Calu3 (cell line): ENCODE results near the gene SLC9A3. TPM values are rescaled to one million over a fixed set of nuclear protein-coding genes. Genes with fewer than 3 reads are reported as not detected.

Source experiments
- BruUV-seq: library from RNA; stranded (reverse); fragments of 400-500 nt; replicated peaks from 2 replicates; lab custom pipeline; 2021; lab: Mats Ljungman, UMichigan
- CTCF ChIA-PET: fragments of 300-600 bp; sonication (Branson Sonifier 250); formaldehyde crosslinking; loops from one replicate; lab custom pipeline; 2022; ENCODE audit warnings: antibody characterized with exemption; lab: Charles Lee
- DNase-seq: peaks from one replicate; pipeline ENCODE4 v3.0.0; 2022
- H3K27ac Mint-ChIP-seq: one replicate; pipeline ENCODE4 v1.8.0; 2022; ENCODE audit warnings: mixed read lengths; ENCODE audit not compliant: unreplicated experiment
- H3K27me3 Mint-ChIP-seq: one replicate; pipeline ENCODE4 v1.8.0; 2022; ENCODE audit warnings: mixed read lengths; ENCODE audit not compliant: unreplicated experiment
- H3K36me3 Mint-ChIP-seq: one replicate; pipeline ENCODE4 v1.8.0; 2022; ENCODE audit warnings: mild to moderate bottlenecking, moderate library complexity, mixed read lengths; ENCODE audit not compliant: insufficient read depth, unreplicated experiment
- H3K4me1 Mint-ChIP-seq: one replicate; pipeline ENCODE4 v1.8.0; 2022; ENCODE audit warnings: mild to moderate bottlenecking, low read depth, mixed read lengths; ENCODE audit not compliant: unreplicated experiment
- H3K4me3 Mint-ChIP-seq: one replicate; pipeline ENCODE4 v1.8.0; 2022; ENCODE audit warnings: mild to moderate bottlenecking, low read depth, moderate library complexity, mixed read lengths; ENCODE audit not compliant: unreplicated experiment
- H3K9me3 Mint-ChIP-seq: one replicate; pipeline ENCODE4 v1.8.0; 2022; ENCODE audit warnings: low read depth, mixed read lengths; ENCODE audit not compliant: unreplicated experiment
- CTCF ChIP-seq: fragments of 200-600 bp; IDR thresholded peaks from one replicate; pipeline ENCODE4 v1.8.0; 2022; ENCODE audit warnings: antibody characterized with exemption; ENCODE audit not compliant: unreplicated experiment
- intact Hi-C: fragments of 100-400 bp; cut with micrococcal nuclease; formaldehyde crosslinking; loops from one replicate; pipeline ENCODE4 v1.10.0; 2022; ENCODE audit not compliant: unreplicated experiment
- total RNA-seq: library from RNA; stranded (reverse); gene quantifications from 2 replicates; pipeline ENCODE4 v1.2.3, GENCODE V29; 2022

The SLC9A3 gene
- total RNA-seq, 1 experiment from 2014 or later: 1.1 TPM

- no peak for TF ChIP-seq CTCF
- no peaks in the 10 kb centered on the region for H3K4me1 Mint-ChIP-seq
- peaks cover 17% of the 10 kb centered on the region for H3K27me3 Mint-ChIP-seq
- DNase-seq: peak; percentile 22
- BruUV-seq: no TSS peak
- peaks cover 7% of the 10 kb centered on the region for H3K9me3 Mint-ChIP-seq
- H3K36me3 Mint-ChIP-seq: no peaks in the 10 kb centered on the region
- H3K4me3 Mint-ChIP-seq: no peak overlapping the region
- CTCF ChIA-PET: interaction anchor here (0.8 to 1.6 kb wide), 3 partner anchors 88 to 237 kb away, joined by 3 to 5 read pairs (median 4); no protein-coding TSS in a partner anchor
- intact Hi-C loops: no loop called here
- H3K27ac Mint-ChIP-seq: no peak overlapping the region
Observed at GRCh38 chr5:425714-426113, 98.5 kb downstream of the SLC9A3 start.

GRCh38 chr5:424301-425110 is 99.7 kb downstream of the SLC9A3 start:
- no TSS peak for BruUV-seq
- CTCF ChIA-PET: interaction anchor here (1.6 kb wide), 1 partner anchor 236 kb away, joined by 4 read pairs; no protein-coding TSS in a partner anchor
- Mint-ChIP-seq H3K27ac (no peak overlapping the region), H3K4me3 (no peak overlapping the region), H3K4me1 (no peaks in the 10 kb centered on the region), H3K27me3 (peaks cover 17% of the 10 kb centered on the region), H3K9me3 (peaks cover 7% of the 10 kb centered on the region), H3K36me3 (no peaks in the 10 kb centered on the region)
- no peak for TF ChIP-seq CTCF
- no peak for DNase-seq
- intact Hi-C loops: no loop called here

DNA sequence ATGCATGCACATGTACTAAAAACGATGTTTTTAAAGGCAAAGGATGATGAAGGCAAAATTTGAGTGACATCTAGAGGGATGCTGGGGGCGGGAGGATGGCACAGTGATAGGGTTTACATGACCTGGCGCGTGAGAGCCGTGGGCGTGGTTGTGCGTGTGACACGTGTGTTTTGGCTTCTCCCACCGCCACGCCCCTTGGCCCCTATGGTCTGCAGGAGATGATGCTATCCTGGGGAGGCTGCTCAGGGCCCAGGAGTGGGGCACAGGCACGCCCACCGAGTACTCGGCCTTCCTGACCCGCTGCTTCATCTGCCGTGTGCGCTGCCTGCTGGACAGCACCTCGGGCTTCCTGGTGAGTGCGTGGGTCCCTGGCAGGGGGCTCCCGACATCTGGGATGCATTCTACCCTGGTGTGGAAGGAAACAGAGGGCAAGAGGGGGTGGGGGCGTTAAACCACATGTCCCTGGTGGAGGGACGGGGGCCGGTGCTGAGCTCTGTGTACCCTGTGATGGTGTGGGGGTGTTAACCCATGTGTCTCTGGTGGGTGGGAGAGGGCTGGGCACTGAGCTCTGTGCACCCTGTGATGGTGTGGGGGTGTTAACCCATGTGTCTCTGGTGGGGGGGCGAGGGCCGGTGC is 100.5 kb downstream of the SLC9A3 start:
- H3K27me3 Mint-ChIP-seq: peaks cover 17% of the 10 kb centered on the region
- H3K4me1 Mint-ChIP-seq: no peaks in the 10 kb centered on the region
- BruUV-seq: no TSS peak
- DNase-seq: no peak
- intact Hi-C loops: no loop called here
- H3K36me3 Mint-ChIP-seq: no peaks in the 10 kb centered on the region
- peaks cover 7% of the 10 kb centered on the region for H3K9me3 Mint-ChIP-seq
- TF ChIP-seq CTCF: no peak
- no peak overlapping the region for H3K4me3 Mint-ChIP-seq
- no peak overlapping the region for H3K27ac Mint-ChIP-seq
- CTCF ChIA-PET: no interaction called here

DNA sequence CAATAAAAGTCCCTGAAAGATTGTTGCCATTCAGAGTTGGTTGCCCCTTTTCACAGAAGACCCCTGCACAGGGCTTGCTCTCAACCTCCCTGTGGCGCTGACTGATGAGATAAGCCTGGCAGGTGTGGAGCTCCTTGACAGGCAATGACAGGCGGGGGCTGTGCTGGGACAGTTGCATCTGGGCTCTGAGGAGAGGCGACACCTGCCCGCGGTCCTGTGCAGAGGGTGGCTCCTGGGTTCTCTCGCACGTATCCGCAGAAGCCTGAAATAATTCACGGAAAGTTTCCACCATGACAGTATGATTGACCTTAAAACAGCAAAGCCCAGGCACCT is 101.0 kb downstream of the SLC9A3 start:
- no peak for DNase-seq
- no peaks in the 10 kb centered on the region for H3K4me1 Mint-ChIP-seq
- H3K36me3 Mint-ChIP-seq: no peaks in the 10 kb centered on the region
- no peak overlapping the region for H3K27ac Mint-ChIP-seq
- H3K9me3 Mint-ChIP-seq: peaks cover 7% of the 10 kb centered on the region
- H3K4me3 Mint-ChIP-seq: no peak overlapping the region
- CTCF ChIA-PET: no interaction called here
- no TSS peak for BruUV-seq
- TF ChIP-seq CTCF: no peak
- peaks cover 17% of the 10 kb centered on the region for H3K27me3 Mint-ChIP-seq
- intact Hi-C loops: no loop called here
